NCI-H1048 (cell line): ENCODE data around the gene ADPRHL1.

ENCODE experiments used
- DNase-seq: peaks from one replicate; lab custom pipeline; 2025; lab: John Stamatoyannopoulos, UW

Gene ADPRHL1

DNA sequence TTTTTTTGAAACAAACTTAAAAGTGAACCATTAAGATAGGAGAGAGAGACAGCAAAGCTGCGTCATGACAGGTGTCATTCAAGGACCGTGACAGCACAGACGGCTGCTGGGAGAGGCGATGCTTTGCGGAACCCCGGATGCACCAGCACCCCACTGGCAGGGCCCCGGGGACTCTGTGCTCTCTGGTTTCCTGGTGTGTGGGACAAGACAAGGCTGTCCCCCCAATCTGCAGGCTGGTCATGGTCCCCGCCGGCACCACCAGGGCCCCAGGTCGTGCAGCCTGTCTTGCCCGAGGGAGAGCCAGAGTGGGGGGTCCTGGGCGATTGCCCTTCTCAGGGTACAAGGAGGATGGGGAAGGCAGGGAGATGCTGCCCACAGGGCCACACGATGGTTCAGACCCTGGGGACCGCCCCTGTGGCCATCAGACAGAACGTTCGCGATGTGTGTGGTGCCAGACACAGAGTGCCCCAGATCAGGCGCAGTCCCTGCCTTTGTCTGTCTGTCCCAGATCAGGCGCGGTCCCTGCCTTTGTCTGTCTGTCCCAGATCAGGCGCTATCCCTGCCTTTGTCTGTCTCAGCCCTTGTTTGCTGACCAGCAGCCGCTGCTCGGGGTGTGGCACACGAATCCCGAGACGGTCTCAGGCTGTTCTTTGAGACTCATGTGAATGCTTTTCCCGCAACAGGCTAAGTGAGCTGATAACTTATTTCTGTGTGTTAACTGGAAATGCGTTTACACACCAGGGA is 36.1 kb downstream of the ADPRHL1 start:
- DNase-seq: no peak

- no peak for DNase-seq
Measured at GRCh38 chr13:113415825-113416224, 37.5 kb downstream of the ADPRHL1 start.

- DNase-seq: no peak
Measured at GRCh38 chr13:113415032-113415431, 38.3 kb downstream of the ADPRHL1 start.

DNA sequence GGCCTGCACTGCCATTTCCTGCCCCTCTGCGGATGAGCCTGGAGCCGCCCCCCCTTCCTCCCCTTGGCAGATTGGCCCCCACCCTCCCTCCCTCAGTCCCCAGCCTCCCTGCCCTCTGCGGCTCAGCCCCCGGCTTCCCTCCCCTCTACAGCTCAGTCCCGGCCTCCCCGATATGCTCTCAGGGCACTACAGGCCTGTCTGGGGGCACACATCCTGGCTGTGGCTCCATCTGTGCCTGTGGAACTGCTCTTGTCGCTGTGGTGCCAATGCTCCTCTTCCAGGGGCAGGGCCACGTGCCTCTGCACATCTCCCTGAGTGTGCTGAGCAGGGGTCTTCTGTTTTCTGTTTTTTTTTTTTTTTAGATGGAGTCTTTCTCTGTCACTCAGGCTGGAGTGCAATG is 39.0 kb downstream of the ADPRHL1 start:
- no peak for DNase-seq

- no peak for DNase-seq
Measured at GRCh38 chr13:113413898-113414282, 39.4 kb downstream of the ADPRHL1 start.

- no peak for DNase-seq
Measured at GRCh38 chr13:113413178-113413897, 40.0 kb downstream of the ADPRHL1 start.

DNA sequence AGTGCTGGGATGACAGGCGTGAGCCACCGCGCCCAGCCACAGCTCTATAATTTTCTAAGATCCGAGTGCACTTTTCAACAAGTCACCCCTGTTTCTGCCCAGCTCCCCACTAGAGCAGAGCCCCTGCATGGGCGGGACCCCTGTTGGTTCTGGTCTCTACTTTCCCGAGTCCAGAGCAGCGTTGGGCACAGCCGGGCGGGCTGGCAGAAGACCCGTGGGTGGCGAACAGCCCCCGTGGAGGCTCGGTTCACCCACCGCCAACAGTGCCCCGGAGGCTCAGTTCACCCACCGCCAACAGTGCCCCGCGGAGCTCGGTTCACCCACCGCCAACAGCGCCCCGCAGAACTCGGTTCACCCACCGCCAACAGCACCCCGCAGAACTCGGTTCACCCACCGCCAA is 40.8 kb downstream of the ADPRHL1 start:
- DNase-seq: no peak

- DNase-seq: no peak
Measured at GRCh38 chr13:113411216-113412023, 41.9 kb downstream of the ADPRHL1 start.

GRCh38 chr13:113410472-113411201 is 42.7 kb downstream of the ADPRHL1 start:
- DNase-seq: no peak

GRCh38 chr13:113408562-113408961 is 44.7 kb downstream of the ADPRHL1 start:
- no peak for DNase-seq

DNA sequence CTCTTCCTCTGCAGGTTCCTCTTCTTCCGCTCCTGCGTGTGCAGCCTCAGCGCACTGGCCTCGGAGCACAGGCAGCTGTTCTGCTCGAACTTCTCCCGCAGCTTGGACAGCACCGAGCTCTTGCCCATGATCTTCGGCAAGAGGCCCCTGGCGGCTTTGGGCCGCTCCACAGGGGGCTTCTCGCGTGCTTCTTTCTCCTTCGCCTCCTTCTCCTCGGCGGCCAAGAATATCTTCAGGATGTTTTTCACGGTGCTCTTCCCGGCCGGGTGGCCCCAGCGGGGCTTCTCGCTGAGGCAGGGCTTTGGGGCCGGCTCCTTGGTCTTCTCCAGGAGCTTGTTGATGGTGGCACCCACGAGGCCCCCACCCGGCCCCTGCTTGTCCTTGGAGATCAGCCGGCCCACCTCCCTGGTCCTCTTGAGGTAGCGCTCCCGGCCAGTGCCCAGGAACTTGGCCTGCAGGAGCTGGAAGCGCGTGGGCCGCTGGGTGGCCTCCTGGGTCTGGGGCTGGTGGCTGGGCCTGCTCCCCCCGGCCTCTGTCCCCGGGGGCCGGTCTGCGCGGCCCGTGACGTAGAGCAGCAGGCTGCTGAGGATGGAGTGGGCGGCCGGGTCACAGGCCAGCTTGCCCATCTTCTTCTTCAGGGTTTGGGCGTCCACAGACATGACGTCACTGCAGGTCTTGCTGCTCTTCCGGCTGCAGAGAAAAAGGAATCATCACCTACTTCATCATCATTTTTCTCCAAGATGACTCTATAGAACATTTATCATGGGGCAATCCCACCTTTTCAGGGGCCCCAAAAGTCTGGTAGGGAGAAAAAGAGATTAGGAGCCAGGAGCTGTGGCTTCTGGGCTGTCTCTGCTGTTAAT is 45.5 kb downstream of the ADPRHL1 start:
- DNase-seq: no peak

DNA sequence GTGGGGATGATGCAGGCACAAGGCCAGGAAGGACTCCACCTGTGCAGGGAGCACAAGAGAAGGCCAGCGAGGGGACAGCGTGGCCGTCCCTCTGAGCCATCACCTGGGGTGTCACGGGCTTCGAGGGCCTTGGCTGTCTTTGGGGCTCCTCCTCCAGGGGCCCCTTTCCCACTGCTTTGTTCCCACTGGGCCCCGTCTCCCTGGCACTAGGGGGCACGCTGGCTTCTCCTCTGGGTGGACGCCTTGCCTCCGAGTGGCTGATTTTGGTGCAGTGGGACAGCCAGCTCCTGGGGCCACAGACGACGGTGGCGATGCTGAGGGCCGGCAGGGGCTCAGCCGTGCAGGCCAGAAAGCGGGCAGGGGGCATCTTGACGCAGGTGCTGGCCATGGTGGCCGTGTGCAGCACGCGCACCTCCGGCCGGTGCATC is 46.2 kb downstream of the ADPRHL1 start:
- no peak for DNase-seq

DNA sequence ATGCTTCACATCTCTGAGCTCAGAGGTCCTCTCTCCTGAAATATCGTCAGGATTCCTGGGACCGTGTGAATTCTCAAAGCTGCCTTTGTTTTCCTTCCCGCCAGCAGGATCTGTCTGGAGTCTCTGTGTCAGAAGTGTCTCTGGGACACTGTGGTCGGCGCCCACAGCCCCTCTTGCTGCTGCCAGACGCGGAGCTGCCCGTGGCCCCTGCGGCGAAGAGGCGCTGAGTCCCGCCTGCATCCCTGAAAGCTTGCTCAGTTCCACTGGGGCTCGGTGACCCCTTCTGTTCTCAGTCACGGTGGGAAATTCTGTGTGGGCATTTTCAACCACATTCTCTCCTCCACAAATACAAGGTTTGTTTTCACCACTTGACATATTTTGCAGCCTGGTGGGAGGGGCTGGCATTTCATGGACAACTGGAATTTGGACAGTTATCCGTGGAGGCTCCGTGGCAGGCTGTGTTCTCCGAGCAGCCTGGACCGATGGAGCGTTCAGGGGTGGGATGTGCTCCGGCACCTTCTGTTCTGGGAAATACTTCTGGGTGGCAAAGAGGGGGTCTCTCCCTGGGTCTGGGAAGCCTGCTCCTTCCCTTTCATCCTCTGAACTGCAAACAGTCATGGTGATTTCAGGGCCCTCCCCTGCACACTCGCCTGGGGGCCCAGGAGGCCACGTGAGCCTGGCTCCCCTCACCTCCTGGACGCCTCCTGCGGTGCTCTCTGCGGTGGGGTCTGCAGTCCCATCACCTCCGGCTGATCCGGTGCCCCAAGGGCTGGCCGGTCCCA is 46.8 kb downstream of the ADPRHL1 start:
- no peak for DNase-seq

- no peak for DNase-seq
Measured at GRCh38 chr13:113405481-113406300, 47.6 kb downstream of the ADPRHL1 start.

DNA sequence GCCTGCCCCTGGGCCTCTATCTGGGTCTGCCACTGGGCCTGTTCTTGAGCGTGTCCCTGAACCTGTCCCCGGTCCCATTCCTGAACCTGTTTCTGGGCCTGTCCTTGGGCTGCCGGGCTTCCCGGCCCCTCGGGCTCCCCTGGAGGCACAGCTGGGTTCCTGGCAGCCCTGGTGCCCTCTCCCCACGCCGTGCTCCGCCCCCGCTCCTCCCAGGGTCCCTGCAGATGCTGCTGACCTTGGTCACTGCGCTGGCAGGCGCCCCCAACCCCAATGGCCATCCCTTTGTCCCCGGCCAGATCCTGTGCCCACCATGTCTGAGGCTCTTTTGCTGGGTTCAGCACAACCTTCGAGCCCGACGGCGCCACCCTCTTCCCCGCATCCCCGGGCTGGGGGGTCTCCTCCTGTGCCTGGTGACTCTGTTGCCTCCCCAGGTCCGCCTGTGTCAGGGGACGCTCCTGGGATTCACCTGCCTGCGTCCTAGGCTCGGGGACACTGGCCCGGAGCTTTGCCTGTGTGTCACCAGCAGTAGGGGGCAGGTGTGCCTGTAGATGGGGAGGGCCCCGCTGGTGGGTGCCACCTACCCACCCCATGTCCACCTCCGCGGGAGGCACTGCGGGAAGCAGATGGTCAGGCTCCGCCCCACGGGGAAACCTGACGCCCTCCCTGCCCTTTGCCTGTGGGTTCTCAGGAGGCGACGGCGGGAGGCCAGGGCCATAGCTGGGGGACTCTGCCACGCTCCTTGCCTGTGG is 48.4 kb downstream of the ADPRHL1 start:
- no peak for DNase-seq

DNA sequence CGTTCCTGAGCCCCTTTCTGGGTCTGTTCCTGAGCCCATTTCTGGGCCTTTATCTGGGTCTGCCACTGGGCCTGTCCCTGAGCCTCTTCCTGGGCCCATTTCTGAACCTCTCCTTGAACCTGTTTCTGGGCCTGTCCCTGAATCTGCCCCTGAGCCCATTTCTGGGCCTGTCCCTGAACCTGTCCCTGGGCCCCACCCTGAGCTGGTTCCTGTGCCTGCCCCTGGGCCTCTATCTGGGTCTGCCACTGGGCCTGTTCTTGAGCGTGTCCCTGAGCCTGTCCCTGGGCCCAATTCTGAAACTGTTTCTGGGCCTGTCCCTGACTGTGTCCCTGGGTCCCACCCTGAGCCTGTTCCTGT is 48.9 kb downstream of the ADPRHL1 start:
- DNase-seq: no peak

- DNase-seq: no peak
Measured at GRCh38 chr13:113403255-113404104, 49.8 kb downstream of the ADPRHL1 start.
